SK-N-SH (cell line): ENCODE results near the gene ABR.

Source experiments
- CTCF ChIP-seq: fragments of 200-600 bp; sonication (generic); IDR thresholded peaks from 2 replicates; pipeline ENCODE4 v1.6.1; 2017; ENCODE audit warnings: antibody characterized with exemption, mild to moderate bottlenecking, moderate library complexity
- EP300 ChIP-seq, 2 experiments: IDR thresholded peaks; 2 replicates each; pipeline versions ENCODE4 v1.4.0 to v1.6.1; 2012; ENCODE audit warnings: borderline replicate concordance in 1 of 2, low read depth in 1 of 2, low read length in 1 of 2
- GABPA ChIP-seq: IDR thresholded peaks from 2 replicates; pipeline ENCODE4 v1.4.0; 2012; ENCODE audit warnings: low read depth, mild to moderate bottlenecking
- MAX ChIP-seq: IDR thresholded peaks from 2 replicates; pipeline ENCODE4 v1.4.0; 2012; ENCODE audit warnings: low read depth
- POLR2AphosphoS5 ChIP-seq: IDR thresholded peaks from 2 replicates; pipeline ENCODE4 v1.6.1; 2012; ENCODE audit warnings: low read depth, low read length
- RCOR1 ChIP-seq: fragments of 150-350 bp; IDR thresholded peaks from 2 replicates; pipeline ENCODE4 v1.6.1; 2017; ENCODE audit warnings: antibody characterized with exemption, low read length
- SMC3 ChIP-seq: IDR thresholded peaks from 2 replicates; pipeline ENCODE4 v1.6.1; 2012; ENCODE audit warnings: low read depth, low read length, improper control_type of control experiment
- TCF12 ChIP-seq: IDR thresholded peaks from 2 replicates; pipeline ENCODE4 v1.4.0; 2012
- USF1 ChIP-seq: IDR thresholded peaks from 2 replicates; pipeline ENCODE4 v1.4.0; 2012; ENCODE audit warnings: low read depth, borderline replicate concordance

GRCh38 chr17:1123921-1124715 lies 55.7 kb downstream of the ABR start:
- TF ChIP-seq POLR2AphosphoS5 (no peak), CTCF (no peak), TCF12 (no peak), MAX (no peak), GABPA (no peak), SMC3 (no peak), EP300 (IDR thresholded peaks at IDR 0.05; ENCODE audit: borderline replicate concordance in 1 of 2, low read depth in 1 of 2, low read length in 1 of 2) (no peak), USF1 (no peak), RCOR1 (no peak)
